ENCODE results near the gene PFDN4.
A peak's percentile ranks its signal among the peaks of the same experiment; 100 is the strongest.

Gene PFDN4

GRCh38 chr20:54173653-54174456 is 34.0 kb upstream of the PFDN4 start, which contains the start of gene CYP24A1:
Gene CYP24A1 (minus strand): TSS chr20:54173986. CDS start chr20:54173579, 407 bp downstream.
- DNase-seq (ENCODE audit: low read depth in 2 of 2) = no peak

DNA sequence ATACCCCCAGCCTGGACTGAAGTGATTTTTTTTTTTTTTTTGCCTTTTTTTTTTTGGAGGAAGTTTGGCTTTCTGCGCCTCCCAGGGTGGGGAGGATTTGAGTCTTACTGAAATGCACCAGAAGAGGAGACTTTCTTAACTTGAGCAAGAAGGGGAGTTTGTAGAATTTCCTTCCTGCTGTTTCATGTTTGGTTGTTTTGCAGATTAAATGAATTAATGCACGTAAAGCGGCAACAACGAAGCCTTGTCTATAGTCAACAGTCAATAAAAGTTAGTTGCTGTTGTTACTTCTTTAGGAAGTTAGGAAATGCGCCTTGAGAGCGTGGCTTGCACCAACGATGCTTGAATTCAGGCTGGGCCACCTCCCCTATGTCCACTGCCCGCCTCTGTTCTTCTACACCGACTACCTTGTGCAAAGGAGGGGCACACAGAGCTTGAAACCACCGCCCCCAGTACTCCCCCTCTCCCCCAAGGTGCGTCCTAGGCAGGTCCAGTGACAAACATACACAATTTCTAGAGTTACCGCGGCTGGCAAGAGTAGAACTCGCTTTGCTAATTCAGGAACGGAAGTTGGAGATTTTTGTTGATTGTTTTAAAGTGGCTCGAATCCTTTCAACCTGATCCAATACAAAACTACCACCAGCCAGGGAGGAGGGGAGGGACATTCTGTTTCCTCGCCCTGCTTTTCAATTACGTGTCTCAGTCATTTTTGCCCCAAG is 33.3 kb upstream of the PFDN4 start:
- no peak for DNase-seq (ENCODE audit: low read depth in 2 of 2)

DNA sequence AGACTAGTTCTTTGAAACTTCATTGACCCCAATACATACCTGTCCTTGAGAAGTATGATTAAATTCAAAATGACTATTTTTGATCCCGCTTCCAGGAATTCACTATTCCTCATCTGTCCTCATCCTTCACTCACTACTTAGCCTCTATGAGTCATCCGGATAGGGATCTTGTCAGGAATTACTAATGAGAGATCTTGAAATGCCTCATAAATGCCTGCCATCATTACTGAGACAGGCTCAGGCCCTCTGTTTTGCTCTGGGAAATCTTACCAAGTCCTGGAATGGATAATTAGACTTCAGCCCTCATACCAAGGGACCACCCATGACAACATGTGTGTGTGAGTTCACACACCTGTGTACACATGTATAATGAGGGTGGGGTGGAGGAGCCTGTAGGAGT is 31.3 kb upstream of the PFDN4 start:
- DNase-seq (ENCODE audit: low read depth in 2 of 2) = no peak

- no peak for DNase-seq (ENCODE audit: low read depth in 2 of 2)
Observed at GRCh38 chr20:54177378-54177777, 30.5 kb upstream of the PFDN4 start.

GRCh38 chr20:54178256-54178655 is 29.6 kb upstream of the PFDN4 start:
- DNase-seq (ENCODE audit: low read depth in 2 of 2) = no peak

DNA sequence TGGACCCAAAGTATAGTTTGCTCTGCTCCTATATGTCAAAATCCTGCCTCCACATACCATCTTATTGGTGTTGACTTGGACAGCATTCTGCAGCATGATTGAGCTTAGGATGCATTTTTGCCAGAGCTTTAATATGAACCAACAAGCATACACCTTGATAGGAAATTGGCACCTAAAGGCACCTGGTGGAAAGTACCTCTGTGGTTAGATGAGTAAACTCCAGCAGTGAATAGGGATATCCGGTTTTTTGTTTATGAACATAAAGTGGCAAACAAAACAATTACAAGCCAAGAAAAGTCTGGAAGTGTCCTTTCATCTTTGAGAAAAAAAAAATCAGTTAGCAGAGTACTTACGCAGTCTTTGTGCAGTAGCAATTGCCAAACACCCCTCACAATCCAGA is 27.9 kb upstream of the PFDN4 start:
- DNase-seq (ENCODE audit: low read depth in 2 of 2) = no peak

DNA sequence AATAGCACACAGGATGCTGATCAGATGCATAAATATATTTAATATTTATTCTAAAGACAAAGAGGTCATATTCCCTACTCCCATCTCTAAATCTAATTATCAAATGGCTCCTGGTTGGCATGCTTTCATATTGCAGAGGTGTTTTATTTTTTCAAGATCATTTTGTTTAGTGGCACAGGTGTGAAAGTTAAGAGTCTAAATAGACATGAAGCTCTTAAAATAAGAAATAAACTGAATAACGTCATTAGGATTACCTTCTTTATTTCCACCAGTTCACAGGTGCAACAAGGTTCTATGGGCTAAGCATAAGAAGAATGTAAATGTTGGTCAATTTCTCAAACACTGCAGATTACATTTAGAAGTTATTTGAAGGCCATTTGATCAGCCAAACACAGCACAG is 27.0 kb upstream of the PFDN4 start:
- DNase-seq (ENCODE audit: low read depth in 2 of 2) = no peak

- DNase-seq (ENCODE audit: low read depth in 2 of 2) = no peak
Observed at GRCh38 chr20:54184071-54184470, 23.8 kb upstream of the PFDN4 start.

DNA sequence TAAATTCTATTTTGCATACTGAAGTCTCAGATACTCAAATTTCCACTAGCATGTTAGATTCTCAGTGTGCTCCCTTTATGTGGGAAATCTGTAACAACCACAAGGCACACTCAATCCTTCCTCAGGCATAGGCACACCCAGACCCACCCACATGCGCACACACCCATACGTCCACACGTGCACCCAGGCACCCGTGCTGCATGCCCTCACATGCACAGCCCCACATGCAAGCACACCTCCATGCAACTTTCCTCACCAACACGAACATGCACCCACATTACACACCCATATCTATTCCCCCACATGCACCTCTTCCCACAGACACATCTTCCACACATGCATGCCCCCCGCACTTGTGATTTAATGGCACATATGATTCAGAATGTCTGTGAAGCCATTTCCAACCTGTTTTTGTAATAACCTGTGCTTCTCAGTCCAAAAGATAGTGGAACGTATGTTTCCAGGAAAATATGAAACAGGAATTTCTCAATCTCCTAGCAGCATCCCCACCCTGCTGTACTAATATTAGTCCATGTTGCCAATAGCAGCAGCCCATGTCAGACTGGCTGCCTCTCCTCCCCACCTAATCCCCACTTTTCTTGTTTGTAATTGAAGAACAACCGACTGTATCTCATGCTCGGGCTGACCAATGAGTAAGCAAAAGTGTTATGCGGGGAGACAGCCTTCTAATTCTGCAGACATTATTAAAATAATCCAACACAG is 22.8 kb upstream of the PFDN4 start:
- DNase-seq (ENCODE audit: low read depth in 2 of 2) = no peak

GRCh38 chr20:54188132-54188849 is 19.6 kb upstream of the PFDN4 start:
- DNase-seq (ENCODE audit: low read depth in 2 of 2) = no peak

DNA sequence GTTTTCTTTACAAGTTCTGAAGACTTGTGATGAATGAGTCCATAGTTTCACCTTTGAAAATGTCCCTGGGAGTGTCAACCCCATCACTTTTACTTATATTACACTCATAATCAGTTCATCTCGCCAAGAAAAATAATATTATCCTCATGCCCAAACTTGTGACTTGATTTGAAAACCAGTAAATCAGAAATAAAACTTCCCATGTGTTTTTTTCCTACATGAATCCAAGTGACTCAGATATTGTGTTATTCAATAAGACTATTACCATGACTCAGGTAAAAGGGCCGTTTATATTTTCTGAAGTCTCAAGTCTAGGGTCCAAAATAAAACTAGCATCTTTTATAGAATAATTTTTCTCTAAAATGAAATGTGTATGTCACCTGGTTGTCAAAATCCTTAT is 18.3 kb upstream of the PFDN4 start:
- DNase-seq (ENCODE audit: low read depth in 2 of 2) = no peak

GRCh38 chr20:54190217-54190616 is 17.7 kb upstream of the PFDN4 start:
- DNase-seq (ENCODE audit: low read depth in 2 of 2) = no peak

- no peak for DNase-seq (ENCODE audit: low read depth in 2 of 2)
Observed at GRCh38 chr20:54193817-54194216, 14.1 kb upstream of the PFDN4 start.

DNA sequence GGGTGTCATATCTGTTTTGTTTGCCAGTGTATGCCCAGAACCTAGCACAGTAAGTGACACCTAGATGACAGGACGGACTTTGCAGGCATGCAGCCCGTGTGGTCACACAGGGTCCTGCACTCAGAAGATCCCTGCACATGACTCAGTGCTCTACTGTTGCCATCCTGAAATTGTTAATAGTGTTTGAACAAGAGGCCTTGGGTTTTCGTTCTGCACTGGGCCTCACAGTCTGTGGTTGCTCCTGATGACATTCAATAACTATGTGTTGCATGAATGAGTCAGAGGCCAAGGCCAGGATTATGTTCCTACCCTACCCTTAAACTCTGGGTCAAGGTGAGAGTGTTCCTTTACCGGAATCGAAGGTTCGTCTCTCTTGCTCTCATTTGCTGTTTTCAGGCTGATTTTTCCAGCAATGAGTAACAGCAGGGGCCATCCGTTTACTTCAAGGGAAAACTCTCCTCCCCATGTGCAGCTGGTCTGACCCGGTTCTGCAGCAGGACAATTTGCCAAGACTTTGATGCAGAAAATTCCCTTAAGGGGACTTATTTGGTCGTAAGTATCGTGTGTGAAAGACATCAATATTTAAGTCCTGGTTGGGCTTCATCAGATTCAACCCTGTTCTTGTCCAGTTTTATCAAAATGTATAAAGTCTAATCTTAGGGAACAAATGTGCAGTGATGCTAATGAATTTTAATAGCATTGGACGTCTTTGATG is 13.0 kb upstream of the PFDN4 start:
- DNase-seq (ENCODE audit: low read depth in 2 of 2) = no peak

- DNase-seq (ENCODE audit: low read depth in 2 of 2) = no peak
Observed at GRCh38 chr20:54195483-54196472, 12.1 kb upstream of the PFDN4 start.

GRCh38 chr20:54197621-54198604 is 10.0 kb upstream of the PFDN4 start:
- DNase-seq (ENCODE audit: low read depth in 2 of 2) = no peak

GRCh38 chr20:54199283-54199682 is 8.6 kb upstream of the PFDN4 start:
- DNase-seq (ENCODE audit: low read depth in 2 of 2) = no peak

GRCh38 chr20:54199721-54200176 is 8.1 kb upstream of the PFDN4 start:
- DNase-seq (ENCODE audit: low read depth in 2 of 2) = peak; percentile 49 to 66

Measured in stimulated activated CD4-positive, alpha-beta T cell treated with anti-CD3 and anti-CD28 coated beads, Interleukin-12 subunit alpha, Interleukin-12 subunit beta, amount 100 ng/mL, for 24 hours (primary cell).